ENCODE results near the gene SEMA3B.
"Not testable (repeated sequence)": the region's sequence is repeated elsewhere in the genome, so short reads cannot be mapped to it uniquely, and the experiment has no call there.

Gene SEMA3B

GRCh38 chr3:50295553-50296431, 26.8 kb downstream of the SEMA3B start:
- DNase-seq = no peak

- no peak for DNase-seq
These were observed 27.9 kb downstream of the SEMA3B start for GRCh38 chr3:50296721-50297383.

GRCh38 chr3:50297384-50297775, 28.4 kb downstream of the SEMA3B start:
- no peak for DNase-seq

DNA sequence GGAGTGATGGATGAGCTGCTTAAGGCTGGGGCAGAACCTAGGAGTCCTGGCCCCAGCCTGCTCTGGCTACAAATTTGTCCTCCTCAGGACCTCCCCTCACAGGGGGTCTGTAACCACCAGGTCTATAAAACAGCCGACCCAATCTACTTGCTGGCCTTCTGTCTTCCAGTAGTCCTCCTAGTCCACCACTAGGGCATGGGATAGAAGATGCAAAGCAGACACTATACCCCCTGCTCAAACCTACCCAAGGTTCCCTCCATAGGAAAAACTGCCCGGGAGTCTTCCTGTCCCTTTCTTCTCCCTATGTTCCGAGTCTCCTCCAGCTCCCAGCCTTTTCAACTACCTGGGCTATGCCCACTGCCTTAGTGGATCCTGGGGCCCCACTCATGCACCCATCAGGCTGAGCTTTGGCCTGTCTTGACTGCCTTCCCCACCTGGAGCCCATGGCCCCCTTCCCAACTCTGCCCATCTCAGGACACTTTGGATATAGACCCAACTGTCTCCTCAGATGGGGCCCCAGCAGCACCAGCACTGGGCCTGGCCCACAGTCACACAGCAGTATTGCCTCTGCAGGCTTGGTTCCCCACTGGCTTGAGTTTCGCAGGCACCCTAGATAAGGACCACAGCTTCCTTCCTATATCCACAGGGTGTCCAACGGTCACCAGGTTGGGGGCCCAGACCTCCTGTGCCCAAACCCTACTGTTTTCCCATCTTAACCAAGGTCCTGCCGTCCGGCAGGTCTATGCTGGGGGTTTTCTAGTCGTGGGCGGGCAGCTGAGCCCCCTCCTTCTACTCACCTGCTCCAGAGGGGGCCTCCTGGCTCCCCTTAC, 29.2 kb downstream of the SEMA3B start:
- no peak for DNase-seq

- peak; percentile 93 for DNase-seq
These were observed 30.1 kb downstream of the SEMA3B start, which contains the start of the genes HYAL3 and NAA80 for GRCh38 chr3:50298836-50299637. Gene HYAL3, minus strand, starts transcription at chr3:50299405. Its CDS starts 3,803 bp downstream, at chr3:50295602. Gene NAA80, minus strand, starts transcription at chr3:50299405. Its CDS starts 1,942 bp downstream, at chr3:50297463.

DNA sequence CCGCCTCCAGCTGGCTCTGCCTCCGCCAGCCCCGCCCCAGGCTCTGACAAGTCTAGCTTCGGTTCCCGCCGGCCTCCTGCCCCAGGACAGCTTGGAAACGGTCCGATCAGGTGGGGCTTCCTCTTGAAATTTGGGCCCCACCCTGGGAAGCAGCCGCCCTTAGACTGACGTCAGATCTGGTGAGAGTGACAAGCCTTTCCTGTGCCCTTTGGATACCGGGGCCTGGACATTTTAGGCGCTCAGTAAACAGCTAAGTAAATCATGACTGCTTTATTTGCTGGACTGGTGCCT, 30.6 kb downstream of the SEMA3B start:
- DNase-seq = no peak

DNA sequence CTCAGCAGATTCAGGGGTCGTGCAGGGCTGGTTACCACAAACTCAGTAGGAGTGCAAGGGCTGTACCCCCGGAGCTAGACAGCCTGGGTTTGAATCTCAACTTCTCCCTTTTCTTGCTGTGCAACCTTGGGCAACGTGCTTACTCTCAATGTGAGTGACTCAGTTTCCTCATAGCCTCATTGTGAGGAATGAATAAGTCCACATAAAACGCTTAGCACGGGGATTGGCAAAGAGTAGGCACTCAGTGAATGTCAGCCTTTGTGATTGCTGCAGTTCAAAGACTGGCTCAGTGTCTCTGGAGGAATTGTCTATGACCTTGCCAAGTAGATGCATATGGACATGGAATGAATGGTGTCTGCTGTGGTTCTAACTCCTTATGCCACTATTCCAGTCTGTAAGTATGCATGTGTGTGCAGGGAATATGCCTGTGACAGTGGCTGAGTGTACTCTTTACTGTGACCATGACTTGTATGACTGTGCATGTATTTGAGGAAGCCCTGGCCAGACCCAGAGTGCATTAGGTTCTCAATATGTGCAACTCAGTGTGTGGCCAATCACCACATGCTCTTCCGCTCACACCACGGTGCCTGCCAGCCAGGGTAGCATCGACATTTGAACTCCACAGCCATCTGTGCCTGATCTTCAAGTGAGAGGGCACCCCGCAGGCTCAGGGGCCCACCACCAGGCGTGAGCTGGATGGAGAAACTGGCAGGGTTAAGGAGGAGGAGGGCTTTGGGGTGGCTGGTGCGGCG, 31.2 kb downstream of the SEMA3B start:
- DNase-seq = no peak

- no peak for DNase-seq
These were observed 31.8 kb downstream of the SEMA3B start for GRCh38 chr3:50300681-50301254.

GRCh38 chr3:50302095-50303012, 33.4 kb downstream of the SEMA3B start:
- no peak for DNase-seq

DNA sequence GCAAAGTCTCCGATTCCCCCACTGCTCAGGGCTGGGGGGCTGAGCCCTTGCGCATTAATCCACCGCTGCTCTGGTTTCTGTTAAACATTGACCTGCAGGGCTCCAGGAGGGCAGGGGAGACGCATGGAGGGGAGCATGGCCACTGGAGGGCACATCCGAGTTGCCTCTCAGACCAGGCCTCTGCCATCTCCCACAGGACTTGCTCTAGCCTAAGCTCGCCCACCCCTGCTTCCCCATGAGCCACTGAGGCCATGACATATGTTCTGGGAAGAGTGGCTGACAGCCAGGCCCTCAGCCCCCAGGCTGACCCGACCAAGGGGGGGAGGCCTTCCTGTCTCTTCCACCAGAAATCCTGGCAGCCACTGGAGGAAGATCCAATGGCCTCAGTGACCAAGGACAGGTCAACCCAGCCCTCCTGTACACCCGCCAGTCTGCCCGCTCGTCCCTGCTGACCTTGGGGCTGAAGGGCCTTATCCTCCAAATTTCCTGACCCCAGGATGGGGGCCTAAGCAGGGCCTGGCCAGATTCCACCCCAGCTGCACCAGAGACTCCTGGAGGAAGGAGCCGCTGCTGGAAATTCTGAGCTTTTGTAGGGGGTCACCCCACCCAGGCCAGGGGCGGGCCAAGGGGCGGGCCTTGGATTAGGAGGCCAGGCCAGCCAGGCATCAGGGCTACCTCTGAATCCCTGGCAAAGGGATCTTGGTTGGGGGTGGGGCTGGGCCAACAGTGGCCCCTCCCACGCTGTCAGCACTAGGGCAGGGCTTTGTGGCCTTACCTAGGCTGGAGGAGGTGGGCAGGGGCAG, 34.3 kb downstream of the SEMA3B start, which contains the start of gene HYAL1:
Gene HYAL1, minus strand, starts transcription at position 562 of the 803 bp plus-strand sequence. CDS start 618 bp downstream, outside the sequence.
- DNase-seq = no peak

DNA sequence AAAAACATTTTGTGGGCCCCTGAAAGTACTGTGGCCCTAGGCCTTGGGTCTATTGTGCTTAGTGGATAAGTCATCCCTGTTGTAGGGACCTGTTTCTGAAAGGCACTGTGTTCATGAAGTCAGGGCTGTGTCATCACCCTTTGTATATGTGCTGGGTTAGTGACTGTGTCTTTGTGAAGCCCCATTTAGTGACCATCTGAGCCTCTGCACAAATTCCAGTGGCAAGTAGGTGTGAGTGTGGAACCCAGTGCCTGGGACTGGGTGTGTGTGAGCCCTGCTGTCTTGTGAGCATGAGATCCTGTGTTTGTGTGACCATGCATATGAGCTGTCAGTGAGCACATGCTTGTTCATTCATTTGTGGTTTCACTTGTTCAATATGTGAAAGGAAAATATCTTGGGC, 35.7 kb downstream of the SEMA3B start:
- DNase-seq = no peak

DNA sequence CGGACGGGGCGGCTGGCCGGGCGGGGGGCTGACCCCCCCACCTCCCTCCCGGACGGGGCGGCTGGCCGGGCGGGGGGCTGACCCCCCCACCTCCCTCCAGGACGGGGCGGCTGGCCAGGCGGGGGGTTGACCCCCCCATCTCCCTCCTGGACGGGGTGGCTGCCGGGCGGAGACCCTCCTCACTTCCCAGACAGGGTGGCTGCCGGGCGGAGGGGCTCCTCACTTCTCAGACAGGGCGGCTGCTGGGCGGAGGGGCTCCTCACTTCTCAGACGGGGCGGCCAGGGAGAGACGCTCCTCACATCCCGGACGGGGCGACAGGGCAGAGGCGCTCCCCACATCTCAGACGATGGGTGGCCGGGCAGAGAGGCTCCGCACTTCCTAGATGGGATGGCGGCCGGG, 43.1 kb downstream of the SEMA3B start:
- DNase-seq = not testable (repeated sequence)

DNA sequence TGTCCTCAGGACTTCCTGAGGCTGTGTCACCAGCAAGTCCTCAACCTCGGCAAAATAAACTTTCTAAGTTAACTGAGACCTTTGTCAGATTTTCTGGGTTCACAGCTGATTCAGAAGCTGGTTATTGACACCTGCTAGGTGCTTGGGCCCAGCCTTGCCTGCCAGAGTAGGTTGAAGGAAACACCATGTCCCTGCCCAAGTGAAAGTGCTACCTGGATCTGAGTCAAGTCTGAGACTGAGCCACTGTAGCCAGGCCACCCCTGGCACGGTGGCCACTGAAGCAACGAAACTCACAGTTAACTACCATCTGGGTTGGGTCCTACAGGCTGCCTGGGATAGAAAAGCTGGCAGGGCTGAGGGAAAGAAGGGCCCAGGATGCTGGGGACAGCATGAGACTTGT, 45.4 kb downstream of the SEMA3B start:
- DNase-seq = no peak

DNA sequence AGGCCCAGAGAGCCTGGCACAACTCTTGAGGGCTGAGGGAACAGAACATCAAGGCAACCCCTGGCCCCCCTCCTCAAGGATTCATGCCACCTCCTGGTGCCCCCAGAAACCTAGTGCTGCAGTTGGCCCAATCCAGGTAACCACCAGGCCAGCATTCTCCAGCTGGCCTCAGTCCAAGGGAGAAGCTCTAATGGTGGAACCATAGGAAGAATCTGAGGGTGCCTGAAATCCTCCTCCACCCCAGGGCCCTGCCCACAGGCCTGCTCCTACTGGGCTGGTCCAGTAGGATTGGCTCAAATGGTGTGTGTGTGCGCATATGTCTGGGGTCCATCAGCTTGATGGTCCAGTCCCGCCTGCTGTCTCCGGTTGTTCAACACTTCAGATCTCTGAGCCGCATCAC, 45.9 kb downstream of the SEMA3B start:
- no peak for DNase-seq

DNA sequence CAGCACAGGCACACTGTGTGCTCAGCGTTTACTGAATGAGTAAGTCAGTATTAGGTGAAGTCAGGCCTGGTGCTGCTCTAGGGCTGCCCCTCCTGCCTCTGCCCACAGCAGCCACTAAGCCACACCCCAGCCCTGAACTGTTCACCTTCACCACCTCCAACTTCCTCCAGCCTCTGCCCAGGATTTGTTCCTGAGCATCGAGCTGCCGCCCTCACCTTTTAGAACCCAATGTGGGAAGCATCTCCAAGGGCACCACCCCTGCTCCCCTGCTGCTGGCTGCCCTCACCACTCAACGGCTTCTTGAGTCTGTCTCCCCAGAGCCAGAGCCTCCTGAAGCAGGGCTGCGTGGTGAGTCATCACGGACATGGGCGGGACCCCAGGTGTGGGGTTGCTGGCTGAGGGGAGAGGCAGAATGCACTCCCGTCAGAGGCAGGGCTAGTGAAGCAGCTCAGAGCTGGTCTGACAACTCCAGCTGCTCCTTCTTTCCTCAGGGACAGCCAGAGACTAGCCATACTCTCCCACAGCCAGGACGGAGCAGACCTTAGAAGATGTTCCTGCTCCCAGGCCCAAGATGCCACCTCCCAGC, 47.8 kb downstream of the SEMA3B start:
- DNase-seq = no peak

GRCh38 chr3:50317300-50317699, 48.4 kb downstream of the SEMA3B start:
- DNase-seq = no peak

GRCh38 chr3:50318163-50318562, 49.2 kb downstream of the SEMA3B start:
- DNase-seq = no peak

- DNase-seq = no peak
These were observed 49.7 kb downstream of the SEMA3B start for GRCh38 chr3:50318615-50319014.
